ENCODE results near the gene DNAJC11. TPM values are rescaled to one million over a fixed set of nuclear protein-coding genes. Genes with fewer than 3 reads are reported as not detected.

DNAJC11 gene
- polyA plus RNA-seq, 2 of the 4 experiments (the other 2 are of a cell fraction): 35.7 to 48.5 TPM

DNA sequence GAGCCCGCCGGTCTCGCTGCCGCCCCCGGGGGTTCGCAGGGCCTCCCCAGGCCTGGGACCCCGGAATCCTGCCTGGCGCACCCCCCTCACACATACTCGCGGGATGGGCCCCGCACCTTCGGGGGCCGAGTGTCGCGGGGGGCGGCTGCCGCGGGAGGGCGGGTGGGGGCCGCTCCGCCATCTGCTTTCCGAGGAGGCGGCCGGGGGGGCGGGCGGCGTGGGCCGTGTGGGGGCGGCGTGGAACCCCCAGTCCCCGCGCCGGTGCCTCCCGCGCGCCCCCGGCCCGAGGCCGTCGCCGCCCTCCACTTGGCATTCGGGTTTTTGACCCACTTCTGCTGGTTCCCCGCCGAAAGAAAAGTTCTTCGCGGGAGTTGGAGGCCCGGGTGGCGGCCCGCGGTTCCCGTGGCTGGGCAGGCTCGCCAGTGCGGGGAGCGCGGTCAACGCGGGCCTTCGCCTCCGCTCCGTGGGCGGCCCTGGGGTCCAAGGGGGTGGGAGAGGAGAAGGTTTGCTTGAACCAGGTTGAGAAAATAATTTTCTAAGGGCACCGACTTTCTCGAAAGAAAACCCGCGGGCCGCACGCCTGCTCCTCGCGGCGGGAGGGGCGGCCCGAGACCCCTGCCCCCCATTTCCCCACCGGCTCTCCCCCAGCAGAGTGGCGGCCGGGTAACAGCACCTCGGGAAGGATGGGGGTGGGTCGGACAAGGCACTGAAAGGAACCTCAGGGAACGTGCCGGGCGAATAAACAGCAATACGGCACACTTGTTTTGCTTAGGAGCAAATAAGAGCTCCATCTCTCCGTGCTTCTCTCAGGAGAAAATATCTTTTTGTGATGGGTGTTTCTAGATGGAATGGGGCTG is 86.5 kb downstream of the DNAJC11 start:
- H3K4me2 ChIP-seq: peak overlapping the region; percentile 94
- H3K9me3 ChIP-seq: no peaks in the 10 kb centered on the region
- H3K27ac ChIP-seq: peak overlapping the region; percentile 94 to 98
- ATAC-seq: no peak
- ChIA-PET CTCF (no interaction called here), POLR2A (no interaction called here)
- WGBS (ENCODE audit: missing lambda C conversion rate): 75% methylated on average over 5 of the region's 82 CpGs
- DNase-seq (ENCODE audit: low read depth in 1 of 2, low spot score in 1 of 2): no peak
- TF ChIP-seq ZSCAN20 (CRISPR knock-in tag; IDR thresholded peaks at IDR 0.05) (no peak), HEYL (CRISPR knock-in tag; IDR thresholded peaks at IDR 0.05) (no peak), SREBF2 (IDR thresholded peaks at IDR 0.05) (no peak), SMC3 (IDR thresholded peaks at IDR 0.05) (no peak), FOSL2 (IDR thresholded peaks at IDR 0.05) (no peak), FOSL2 (CRISPR knock-in tag; IDR thresholded peaks at IDR 0.05) (no peak), JUN (IDR thresholded peaks at IDR 0.05) (no peak), MAX (IDR thresholded peaks at IDR 0.05) (no peak), NFE2L2 (conservative IDR thresholded peaks at IDR 0.05; ENCODE audit: low read length) (no peak), REST (IDR thresholded peaks at IDR 0.05) (no peak), TP53 (CRISPR knock-in tag; IDR thresholded peaks at IDR 0.05) (no peak), MYC (IDR thresholded peaks at IDR 0.05; ENCODE audit: borderline replicate concordance, low read length) (no peak), POLR2AphosphoS2 (conservative IDR thresholded peaks at IDR 0.05; ENCODE audit: low read length) (no peak), FOXS1 (CRISPR knock-in tag; IDR thresholded peaks at IDR 0.05) (no peak), ZC3H11A (IDR thresholded peaks at IDR 0.05) (no peak), TFCP2L1 (CRISPR knock-in tag; IDR thresholded peaks at IDR 0.05) (no peak)
- TF ChIP-seq, protein P1, sequence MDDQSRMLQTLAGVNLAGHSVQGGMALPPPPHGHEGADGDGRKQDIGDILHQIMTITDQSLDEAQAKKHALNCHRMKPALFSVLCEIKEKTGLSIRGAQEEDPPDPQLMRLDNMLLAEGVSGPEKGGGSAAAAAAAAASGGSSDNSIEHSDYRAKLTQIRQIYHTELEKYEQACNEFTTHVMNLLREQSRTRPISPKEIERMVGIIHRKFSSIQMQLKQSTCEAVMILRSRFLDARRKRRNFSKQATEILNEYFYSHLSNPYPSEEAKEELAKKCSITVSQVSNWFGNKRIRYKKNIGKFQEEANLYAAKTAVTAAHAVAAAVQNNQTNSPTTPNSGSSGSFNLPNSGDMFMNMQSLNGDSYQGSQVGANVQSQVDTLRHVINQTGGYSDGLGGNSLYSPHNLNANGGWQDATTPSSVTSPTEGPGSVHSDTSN (IDR thresholded peaks at IDR 0.05): no peak
- peaks cover 12% of the 10 kb centered on the region; the same call in 2 of the 3 replicates for H3K4me1 ChIP-seq
- peak overlapping the region; percentile 99 for H3K4me3 ChIP-seq
- FAIRE-seq: no peak

- ATAC-seq: peak; percentile 4 to 16; a peak in 5 of 6 replicates
- H3K9me3 ChIP-seq: no peaks in the 10 kb centered on the region
- DNase-seq (ENCODE audit: low read depth in 1 of 2, low spot score in 1 of 2): no peak
- peak overlapping the region; percentile 94 to 98 for H3K27ac ChIP-seq
- TF ChIP-seq ATOH8 (CRISPR knock-in tag; IDR thresholded peaks at IDR 0.05; ENCODE audit: low read depth): no peak
- TF ChIP-seq PHF8 (IDR thresholded peaks at IDR 0.05; ENCODE audit: borderline replicate concordance, low read depth): peak; percentile 14; the same call in 1 of the 2 replicates
- FAIRE-seq: no peak
- 0% methylated on average over 1 of the region's 117 CpGs for WGBS (ENCODE audit: missing lambda C conversion rate)
- ChIA-PET CTCF (no interaction called here), POLR2A (interaction anchor here (0.7 kb wide), 1 partner anchor 123 kb away, joined by 3 read pairs; the partner anchor contains the start of gene PLEKHG5)
- peaks cover 12% of the 10 kb centered on the region; the same call in 2 of the 3 replicates for H3K4me1 ChIP-seq
- H3K4me3 ChIP-seq: peak overlapping the region; percentile 99
- H3K4me2 ChIP-seq: peak overlapping the region; percentile 94
Observed at GRCh38 chr1:6614019-6614928, 87.3 kb downstream of the DNAJC11 start.

All from A549 (cell line).